Inflammatory macrophage (primary cell): Measurements from ENCODE around the gene ZNF785.
"Not testable (repeated sequence)": the region's sequence is repeated elsewhere in the genome, so short reads cannot be mapped to it uniquely, and the experiment has no call there.

Experiments
- DNase-seq, 2 donors: peaks; one replicate each; pipeline ENCODE4 v3.0.0-alpha.2; 2020 to 2022

ZNF785 gene

GRCh38 chr16:30602616-30603277 is 17.2 kb upstream of the ZNF785 start:
- peak; percentile 49 to 54 for DNase-seq

GRCh38 chr16:30601966-30602365 is 16.5 kb upstream of the ZNF785 start:
- DNase-seq: peak; percentile 53 to 62

GRCh38 chr16:30600929-30601328 is 15.4 kb upstream of the ZNF785 start:
- no peak for DNase-seq

- DNase-seq: no peak
Observed at GRCh38 chr16:30600215-30600614, 14.7 kb upstream of the ZNF785 start.

- DNase-seq: no peak
Observed at GRCh38 chr16:30592871-30593270, 7.4 kb upstream of the ZNF785 start.

GRCh38 chr16:30590869-30591268 is 5.4 kb upstream of the ZNF785 start:
- not testable (repeated sequence) for DNase-seq

- not testable (repeated sequence) for DNase-seq
Observed at GRCh38 chr16:30589582-30589981, 4.1 kb upstream of the ZNF785 start.

- no peak for DNase-seq
Observed at GRCh38 chr16:30588651-30589050, 3.2 kb upstream of the ZNF785 start.

GRCh38 chr16:30585022-30585399 is 486 bp downstream of the ZNF785 start:
- DNase-seq: peak; percentile 39 to 69

- DNase-seq: no peak
Observed at GRCh38 chr16:30582611-30583340, 2.7 kb downstream of the ZNF785 start.

GRCh38 chr16:30581457-30581856 is 4.0 kb downstream of the ZNF785 start:
- no peak for DNase-seq

GRCh38 chr16:30574678-30575077 is 10.8 kb downstream of the ZNF785 start:
- no peak for DNase-seq

GRCh38 chr16:30571445-30572322 is 13.8 kb downstream of the ZNF785 start, which contains the start of gene ZNF688:
ZNF688 (minus strand) TSS chr16:30571714; CDS start chr16:30571629, 85 bp downstream.
- peak; percentile 96 to 97 for DNase-seq

- DNase-seq: no peak
Observed at GRCh38 chr16:30570636-30571444, 14.7 kb downstream of the ZNF785 start.

GRCh38 chr16:30569746-30570635 is 15.5 kb downstream of the ZNF785 start:
- DNase-seq: no peak

GRCh38 chr16:30569281-30569680 is 16.2 kb downstream of the ZNF785 start:
- no peak for DNase-seq

- peak; percentile 81 to 82 for DNase-seq
Observed at GRCh38 chr16:30567991-30568638, 17.4 kb downstream of the ZNF785 start.

- DNase-seq: no peak
Observed at GRCh38 chr16:30567160-30567990, 18.1 kb downstream of the ZNF785 start.

- no peak for DNase-seq
Observed at GRCh38 chr16:30566531-30566930, 19.0 kb downstream of the ZNF785 start.

- no peak for DNase-seq
Observed at GRCh38 chr16:30565984-30566383, 19.5 kb downstream of the ZNF785 start.
